ENCODE data around the gene TMEM245. TPM values are rescaled to one million over a fixed set of nuclear protein-coding genes. Genes with fewer than 3 reads are reported as not detected.
"Not testable (repeated sequence)": the region's sequence is repeated elsewhere in the genome, so short reads cannot be mapped to it uniquely, and the experiment has no call there.

The TMEM245 gene
- polyA plus RNA-seq, 4 donors, result 66.8 to 78.5 (median 71.8) TPM

GRCh38 chr9:109134167-109134578, 14.4 kb upstream of the TMEM245 start:
- no peak for DNase-seq (ENCODE audit: low read depth in 4 of 4, low spot score in 3 of 4)

- DNase-seq (ENCODE audit: low read depth in 4 of 4, low spot score in 3 of 4), result no peak
These were observed 13.8 kb upstream of the TMEM245 start for GRCh38 chr9:109133533-109133932.

GRCh38 chr9:109132567-109133021, 12.8 kb upstream of the TMEM245 start:
- DNase-seq (ENCODE audit: low read depth in 4 of 4, low spot score in 3 of 4), result no peak

- no peak for DNase-seq (ENCODE audit: low read depth in 4 of 4, low spot score in 3 of 4)
These were observed 9.9 kb upstream of the TMEM245 start for GRCh38 chr9:109129470-109130197.

GRCh38 chr9:109126671-109127070, 6.9 kb upstream of the TMEM245 start:
- DNase-seq (ENCODE audit: low read depth in 4 of 4, low spot score in 3 of 4), result not testable (repeated sequence)

- DNase-seq (ENCODE audit: low read depth in 4 of 4, low spot score in 3 of 4), result no peak
These were observed 4.4 kb upstream of the TMEM245 start for GRCh38 chr9:109124121-109124520.

- DNase-seq (ENCODE audit: low read depth in 4 of 4, low spot score in 3 of 4), result no peak
These were observed 3.2 kb upstream of the TMEM245 start for GRCh38 chr9:109122726-109123621.

GRCh38 chr9:109121232-109121796, 1.6 kb upstream of the TMEM245 start:
- no peak for DNase-seq (ENCODE audit: low read depth in 4 of 4, low spot score in 3 of 4)

GRCh38 chr9:109120204-109120789, 550 bp upstream of the TMEM245 start:
- DNase-seq (ENCODE audit: low read depth in 4 of 4, low spot score in 3 of 4), result no peak

- no peak for DNase-seq (ENCODE audit: low read depth in 4 of 4, low spot score in 3 of 4)
These were observed 824 bp downstream of the TMEM245 start for GRCh38 chr9:109118808-109119438.

- no peak for DNase-seq (ENCODE audit: low read depth in 4 of 4, low spot score in 3 of 4)
These were observed 1.6 kb downstream of the TMEM245 start for GRCh38 chr9:109117856-109118807.

GRCh38 chr9:109115931-109116526, 3.7 kb downstream of the TMEM245 start:
- DNase-seq (ENCODE audit: low read depth in 4 of 4, low spot score in 3 of 4), result no peak

- no peak for DNase-seq (ENCODE audit: low read depth in 4 of 4, low spot score in 3 of 4)
These were observed 5.1 kb downstream of the TMEM245 start for GRCh38 chr9:109114670-109115069.

- DNase-seq (ENCODE audit: low read depth in 4 of 4, low spot score in 3 of 4), result no peak
These were observed 5.7 kb downstream of the TMEM245 start for GRCh38 chr9:109113892-109114609.

- no peak for DNase-seq (ENCODE audit: low read depth in 4 of 4, low spot score in 3 of 4)
These were observed 6.5 kb downstream of the TMEM245 start for GRCh38 chr9:109113254-109113653.

- no peak for DNase-seq (ENCODE audit: low read depth in 4 of 4, low spot score in 3 of 4)
These were observed 9.3 kb downstream of the TMEM245 start for GRCh38 chr9:109110329-109111021.

- no peak for DNase-seq (ENCODE audit: low read depth in 4 of 4, low spot score in 3 of 4)
These were observed 9.8 kb downstream of the TMEM245 start for GRCh38 chr9:109109967-109110328.

- DNase-seq (ENCODE audit: low read depth in 4 of 4, low spot score in 3 of 4), result no peak
These were observed 11.4 kb downstream of the TMEM245 start for GRCh38 chr9:109108318-109108717.
